ENCODE data around the gene NR2F2. TPM values are rescaled to one million over a fixed set of nuclear protein-coding genes. Genes with fewer than 3 reads are reported as not detected.

The NR2F2 gene
- total and polyA plus RNA-seq, 2 experiments from 2014 or later, result 0.16 TPM; not detected in 1

DNA sequence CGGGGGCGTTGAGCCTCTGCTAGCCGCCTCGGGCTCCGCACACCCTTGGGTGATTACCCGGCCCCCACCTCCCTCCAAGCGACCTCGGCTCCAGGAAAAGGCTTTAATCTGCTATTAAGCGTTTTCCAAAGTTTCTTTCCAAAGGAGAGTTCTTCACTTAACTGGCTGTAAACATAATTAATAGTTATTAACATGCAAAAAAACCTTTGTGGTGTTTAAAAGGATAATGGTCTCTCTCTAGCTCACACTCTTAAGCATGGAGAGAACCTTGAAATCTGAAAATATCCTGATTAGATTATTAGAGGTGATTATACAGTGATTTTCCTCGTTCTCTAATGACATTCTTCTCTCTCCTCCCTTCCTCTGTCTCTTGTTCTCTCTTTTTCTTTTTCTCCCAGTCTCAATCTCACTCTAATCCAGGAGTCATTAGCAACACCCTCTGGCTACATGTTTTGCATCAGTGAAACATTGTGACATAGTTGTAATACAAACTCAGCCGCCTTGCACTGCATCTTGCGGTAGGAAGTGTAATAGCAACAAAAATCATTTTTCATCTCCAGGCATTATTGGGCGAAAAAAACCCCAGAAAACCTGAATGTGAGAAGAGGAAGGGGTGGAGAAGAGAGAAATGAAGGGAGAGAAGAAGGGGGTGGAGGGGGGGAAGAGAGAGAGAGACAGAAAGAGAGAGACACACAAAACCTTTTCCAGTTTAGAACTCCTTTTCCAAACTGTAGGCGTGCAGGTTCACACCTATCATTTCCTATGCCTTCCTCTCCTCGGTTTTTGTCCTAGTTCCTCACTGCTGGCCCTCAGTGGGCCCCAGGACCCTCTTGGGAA is 24.4 kb downstream of the NR2F2 start:
- Histone ChIP-seq H3K79me2 (replicated peaks; ENCODE audit: insufficient read depth) (no peaks in the 10 kb centered on the region), H3K27ac (ENCODE audit: low read depth) (no peak overlapping the region), H3F3A (replicated peaks; ENCODE audit: low read depth) (peaks cover 29% of the 10 kb centered on the region; the same call in 1 of the 2 replicates), H3K4me2 (peak overlapping the region; percentile 79), H3K4me3 (peak overlapping the region; percentile 49), H3K9me2 (ENCODE audit: insufficient read depth) (no peaks in the 10 kb centered on the region), H2AFZ (no peak overlapping the region), H4K20me1 (replicated peaks; ENCODE audit: insufficient read depth) (peaks cover 58% of the 10 kb centered on the region), H3K4me1 (ENCODE audit: insufficient read depth) (peaks cover 52% of the 10 kb centered on the region), H3K27me3 (ENCODE audit: insufficient read depth) (peaks cover 100% of the 10 kb centered on the region), H3K36me3 (ENCODE audit: insufficient read depth) (no peaks in the 10 kb centered on the region)
- Mint-ChIP-seq H3K27me3 (ENCODE audit: insufficient read depth, low read depth, poor library complexity) (peaks cover 42% of the 10 kb centered on the region), H3K9me3 (peaks cover 3% of the 10 kb centered on the region; the same call in 2 of the 3 replicates), H3K36me3 (ENCODE audit: low read depth) (no peaks in the 10 kb centered on the region), H3K4me3 (no peak overlapping the region), H3K4me1 (peaks cover 48% of the 10 kb centered on the region), H3K27ac (no peak overlapping the region)
- DNase-seq (ENCODE audit: low spot score) (no peak), ATAC-seq (no peak)
- TF ChIP-seq, protein P1, sequence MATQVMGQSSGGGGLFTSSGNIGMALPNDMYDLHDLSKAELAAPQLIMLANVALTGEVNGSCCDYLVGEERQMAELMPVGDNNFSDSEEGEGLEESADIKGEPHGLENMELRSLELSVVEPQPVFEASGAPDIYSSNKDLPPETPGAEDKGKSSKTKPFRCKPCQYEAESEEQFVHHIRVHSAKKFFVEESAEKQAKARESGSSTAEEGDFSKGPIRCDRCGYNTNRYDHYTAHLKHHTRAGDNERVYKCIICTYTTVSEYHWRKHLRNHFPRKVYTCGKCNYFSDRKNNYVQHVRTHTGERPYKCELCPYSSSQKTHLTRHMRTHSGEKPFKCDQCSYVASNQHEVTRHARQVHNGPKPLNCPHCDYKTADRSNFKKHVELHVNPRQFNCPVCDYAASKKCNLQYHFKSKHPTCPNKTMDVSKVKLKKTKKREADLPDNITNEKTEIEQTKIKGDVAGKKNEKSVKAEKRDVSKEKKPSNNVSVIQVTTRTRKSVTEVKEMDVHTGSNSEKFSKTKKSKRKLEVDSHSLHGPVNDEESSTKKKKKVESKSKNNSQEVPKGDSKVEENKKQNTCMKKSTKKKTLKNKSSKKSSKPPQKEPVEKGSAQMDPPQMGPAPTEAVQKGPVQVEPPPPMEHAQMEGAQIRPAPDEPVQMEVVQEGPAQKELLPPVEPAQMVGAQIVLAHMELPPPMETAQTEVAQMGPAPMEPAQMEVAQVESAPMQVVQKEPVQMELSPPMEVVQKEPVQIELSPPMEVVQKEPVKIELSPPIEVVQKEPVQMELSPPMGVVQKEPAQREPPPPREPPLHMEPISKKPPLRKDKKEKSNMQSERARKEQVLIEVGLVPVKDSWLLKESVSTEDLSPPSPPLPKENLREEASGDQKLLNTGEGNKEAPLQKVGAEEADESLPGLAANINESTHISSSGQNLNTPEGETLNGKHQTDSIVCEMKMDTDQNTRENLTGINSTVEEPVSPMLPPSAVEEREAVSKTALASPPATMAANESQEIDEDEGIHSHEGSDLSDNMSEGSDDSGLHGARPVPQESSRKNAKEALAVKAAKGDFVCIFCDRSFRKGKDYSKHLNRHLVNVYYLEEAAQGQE (IDR thresholded peaks at IDR 0.05; ENCODE audit: unreplicated experiment), result no peak
- no peak for TF ChIP-seq ZNF114 (CRISPR knock-in tag; IDR thresholded peaks at IDR 0.05)
- TF ChIP-seq, protein P2, sequence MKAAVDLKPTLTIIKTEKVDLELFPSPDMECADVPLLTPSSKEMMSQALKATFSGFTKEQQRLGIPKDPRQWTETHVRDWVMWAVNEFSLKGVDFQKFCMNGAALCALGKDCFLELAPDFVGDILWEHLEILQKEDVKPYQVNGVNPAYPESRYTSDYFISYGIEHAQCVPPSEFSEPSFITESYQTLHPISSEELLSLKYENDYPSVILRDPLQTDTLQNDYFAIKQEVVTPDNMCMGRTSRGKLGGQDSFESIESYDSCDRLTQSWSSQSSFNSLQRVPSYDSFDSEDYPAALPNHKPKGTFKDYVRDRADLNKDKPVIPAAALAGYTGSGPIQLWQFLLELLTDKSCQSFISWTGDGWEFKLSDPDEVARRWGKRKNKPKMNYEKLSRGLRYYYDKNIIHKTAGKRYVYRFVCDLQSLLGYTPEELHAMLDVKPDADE (IDR thresholded peaks at IDR 0.05), result no peak
- no peak for TF ChIP-seq EZH2phosphoT487 (IDR thresholded peaks at IDR 0.05; ENCODE audit: unreplicated experiment)
- TF ChIP-seq, protein P3, sequence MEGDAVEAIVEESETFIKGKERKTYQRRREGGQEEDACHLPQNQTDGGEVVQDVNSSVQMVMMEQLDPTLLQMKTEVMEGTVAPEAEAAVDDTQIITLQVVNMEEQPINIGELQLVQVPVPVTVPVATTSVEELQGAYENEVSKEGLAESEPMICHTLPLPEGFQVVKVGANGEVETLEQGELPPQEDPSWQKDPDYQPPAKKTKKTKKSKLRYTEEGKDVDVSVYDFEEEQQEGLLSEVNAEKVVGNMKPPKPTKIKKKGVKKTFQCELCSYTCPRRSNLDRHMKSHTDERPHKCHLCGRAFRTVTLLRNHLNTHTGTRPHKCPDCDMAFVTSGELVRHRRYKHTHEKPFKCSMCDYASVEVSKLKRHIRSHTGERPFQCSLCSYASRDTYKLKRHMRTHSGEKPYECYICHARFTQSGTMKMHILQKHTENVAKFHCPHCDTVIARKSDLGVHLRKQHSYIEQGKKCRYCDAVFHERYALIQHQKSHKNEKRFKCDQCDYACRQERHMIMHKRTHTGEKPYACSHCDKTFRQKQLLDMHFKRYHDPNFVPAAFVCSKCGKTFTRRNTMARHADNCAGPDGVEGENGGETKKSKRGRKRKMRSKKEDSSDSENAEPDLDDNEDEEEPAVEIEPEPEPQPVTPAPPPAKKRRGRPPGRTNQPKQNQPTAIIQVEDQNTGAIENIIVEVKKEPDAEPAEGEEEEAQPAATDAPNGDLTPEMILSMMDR (conservative IDR thresholded peaks at IDR 0.05; ENCODE audit: low read depth in 2 of 2), result peak in 1 of 2 experiments; percentile 20; a peak in 1 of 4 replicates
- no peak for TF ChIP-seq POLR2AphosphoS5 (IDR thresholded peaks at IDR 0.05; ENCODE audit: low read depth)
- peak; percentile 97 for TF ChIP-seq EZH2 (IDR thresholded peaks at IDR 0.05; ENCODE audit: low read depth, unreplicated experiment)
- TF ChIP-seq STAT1 (IDR thresholded peaks at IDR 0.05; ENCODE audit: unreplicated experiment), result no peak
- TF ChIP-seq NANOG (IDR thresholded peaks at IDR 0.05; ENCODE audit: borderline replicate concordance), result no peak
- TF ChIP-seq JUNB (IDR thresholded peaks at IDR 0.05; ENCODE audit: unreplicated experiment), result no peak
- TF ChIP-seq, protein P4, sequence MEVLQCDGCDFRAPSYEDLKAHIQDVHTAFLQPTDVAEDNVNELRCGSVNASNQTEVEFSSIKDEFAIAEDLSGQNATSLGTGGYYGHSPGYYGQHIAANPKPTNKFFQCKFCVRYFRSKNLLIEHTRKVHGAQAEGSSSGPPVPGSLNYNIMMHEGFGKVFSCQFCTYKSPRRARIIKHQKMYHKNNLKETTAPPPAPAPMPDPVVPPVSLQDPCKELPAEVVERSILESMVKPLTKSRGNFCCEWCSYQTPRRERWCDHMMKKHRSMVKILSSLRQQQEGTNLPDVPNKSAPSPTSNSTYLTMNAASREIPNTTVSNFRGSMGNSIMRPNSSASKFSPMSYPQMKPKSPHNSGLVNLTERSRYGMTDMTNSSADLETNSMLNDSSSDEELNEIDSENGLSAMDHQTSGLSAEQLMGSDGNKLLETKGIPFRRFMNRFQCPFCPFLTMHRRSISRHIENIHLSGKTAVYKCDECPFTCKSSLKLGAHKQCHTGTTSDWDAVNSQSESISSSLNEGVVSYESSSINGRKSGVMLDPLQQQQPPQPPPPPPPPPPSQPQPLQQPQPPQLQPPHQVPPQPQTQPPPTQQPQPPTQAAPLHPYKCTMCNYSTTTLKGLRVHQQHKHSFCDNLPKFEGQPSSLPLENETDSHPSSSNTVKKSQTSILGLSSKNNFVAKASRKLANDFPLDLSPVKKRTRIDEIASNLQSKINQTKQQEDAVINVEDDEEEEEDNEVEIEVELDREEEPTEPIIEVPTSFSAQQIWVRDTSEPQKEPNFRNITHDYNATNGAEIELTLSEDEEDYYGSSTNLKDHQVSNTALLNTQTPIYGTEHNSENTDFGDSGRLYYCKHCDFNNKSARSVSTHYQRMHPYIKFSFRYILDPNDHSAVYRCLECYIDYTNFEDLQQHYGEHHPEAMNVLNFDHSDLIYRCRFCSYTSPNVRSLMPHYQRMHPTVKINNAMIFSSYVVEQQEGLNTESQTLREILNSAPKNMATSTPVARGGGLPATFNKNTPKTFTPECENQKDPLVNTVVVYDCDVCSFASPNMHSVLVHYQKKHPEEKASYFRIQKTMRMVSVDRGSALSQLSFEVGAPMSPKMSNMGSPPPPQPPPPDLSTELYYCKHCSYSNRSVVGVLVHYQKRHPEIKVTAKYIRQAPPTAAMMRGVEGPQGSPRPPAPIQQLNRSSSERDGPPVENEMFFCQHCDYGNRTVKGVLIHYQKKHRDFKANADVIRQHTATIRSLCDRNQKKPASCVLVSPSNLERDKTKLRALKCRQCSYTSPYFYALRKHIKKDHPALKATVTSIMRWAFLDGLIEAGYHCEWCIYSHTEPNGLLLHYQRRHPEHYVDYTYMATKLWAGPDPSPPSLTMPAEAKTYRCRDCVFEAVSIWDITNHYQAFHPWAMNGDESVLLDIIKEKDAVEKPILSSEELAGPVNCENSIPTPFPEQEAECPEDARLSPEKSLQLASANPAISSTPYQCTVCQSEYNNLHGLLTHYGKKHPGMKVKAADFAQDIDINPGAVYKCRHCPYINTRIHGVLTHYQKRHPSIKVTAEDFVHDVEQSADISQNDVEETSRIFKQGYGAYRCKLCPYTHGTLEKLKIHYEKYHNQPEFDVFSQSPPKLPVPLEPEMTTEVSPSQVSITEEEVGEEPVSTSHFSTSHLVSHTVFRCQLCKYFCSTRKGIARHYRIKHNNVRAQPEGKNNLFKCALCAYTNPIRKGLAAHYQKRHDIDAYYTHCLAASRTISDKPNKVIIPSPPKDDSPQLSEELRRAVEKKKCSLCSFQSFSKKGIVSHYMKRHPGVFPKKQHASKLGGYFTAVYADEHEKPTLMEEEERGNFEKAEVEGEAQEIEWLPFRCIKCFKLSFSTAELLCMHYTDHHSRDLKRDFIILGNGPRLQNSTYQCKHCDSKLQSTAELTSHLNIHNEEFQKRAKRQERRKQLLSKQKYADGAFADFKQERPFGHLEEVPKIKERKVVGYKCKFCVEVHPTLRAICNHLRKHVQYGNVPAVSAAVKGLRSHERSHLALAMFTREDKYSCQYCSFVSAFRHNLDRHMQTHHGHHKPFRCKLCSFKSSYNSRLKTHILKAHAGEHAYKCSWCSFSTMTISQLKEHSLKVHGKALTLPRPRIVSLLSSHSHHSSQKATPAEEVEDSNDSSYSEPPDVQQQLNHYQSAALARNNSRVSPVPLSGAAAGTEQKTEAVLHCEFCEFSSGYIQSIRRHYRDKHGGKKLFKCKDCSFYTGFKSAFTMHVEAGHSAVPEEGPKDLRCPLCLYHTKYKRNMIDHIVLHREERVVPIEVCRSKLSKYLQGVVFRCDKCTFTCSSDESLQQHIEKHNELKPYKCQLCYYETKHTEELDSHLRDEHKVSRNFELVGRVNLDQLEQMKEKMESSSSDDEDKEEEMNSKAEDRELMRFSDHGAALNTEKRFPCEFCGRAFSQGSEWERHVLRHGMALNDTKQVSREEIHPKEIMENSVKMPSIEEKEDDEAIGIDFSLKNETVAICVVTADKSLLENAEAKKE (CRISPR knock-in tag; IDR thresholded peaks at IDR 0.05), result no peak
- TF ChIP-seq ZNF331 (CRISPR knock-in tag; IDR thresholded peaks at IDR 0.05; ENCODE audit: low read depth), result no peak
- no peak for TF ChIP-seq CREB1 (CRISPR knock-in tag; IDR thresholded peaks at IDR 0.05; ENCODE audit: low read depth)
